ENCODE measurements around the gene TBC1D5.

The TBC1D5 gene

GRCh38 chr3:17157713-17158112 lies 584.7 kb downstream of the TBC1D5 start:
- no peak for TF ChIP-seq POU6F1 (CRISPR knock-in tag; IDR thresholded peaks at IDR 0.05; ENCODE audit: borderline replicate concordance, low read depth)
- no peak for TF ChIP-seq PATZ1 (CRISPR knock-in tag; IDR thresholded peaks at IDR 0.05; ENCODE audit: borderline replicate concordance)
- TF ChIP-seq SNAI2 (CRISPR knock-in tag; IDR thresholded peaks at IDR 0.05): no peak
- no peak for TF ChIP-seq RARB (CRISPR knock-in tag; IDR thresholded peaks at IDR 0.05)
- TF ChIP-seq ARNTL (CRISPR knock-in tag; IDR thresholded peaks at IDR 0.05; ENCODE audit: borderline replicate concordance, low read depth): no peak
- no peak for TF ChIP-seq TSHZ2 (CRISPR knock-in tag; IDR thresholded peaks at IDR 0.05)
- no peak for TF ChIP-seq ESRRG (CRISPR knock-in tag; IDR thresholded peaks at IDR 0.05)
- no peak for TF ChIP-seq CSDC2 (CRISPR knock-in tag; IDR thresholded peaks at IDR 0.05)
- no peak for TF ChIP-seq ZFP3 (CRISPR knock-in tag; IDR thresholded peaks at IDR 0.05)
- no peak for TF ChIP-seq ZC3H10 (CRISPR knock-in tag; IDR thresholded peaks at IDR 0.05)
- TF ChIP-seq CREB5 (CRISPR knock-in tag; IDR thresholded peaks at IDR 0.05; ENCODE audit: low read depth): no peak
- no peak for TF ChIP-seq GLIS3 (CRISPR knock-in tag; IDR thresholded peaks at IDR 0.05)
- no peak for TF ChIP-seq ZNF565 (CRISPR knock-in tag; conservative IDR thresholded peaks at IDR 0.05; ENCODE audit: low read depth)
- no peak for TF ChIP-seq PPARA (CRISPR knock-in tag; IDR thresholded peaks at IDR 0.05; ENCODE audit: borderline replicate concordance)
- TF ChIP-seq ZNF8 (CRISPR knock-in tag; IDR thresholded peaks at IDR 0.05): no peak
- TF ChIP-seq ZFP30 (CRISPR knock-in tag; IDR thresholded peaks at IDR 0.05): no peak
- no peak for TF ChIP-seq TCF4 (CRISPR knock-in tag; IDR thresholded peaks at IDR 0.05; ENCODE audit: borderline replicate concordance)
- TF ChIP-seq CSRNP3 (CRISPR knock-in tag; IDR thresholded peaks at IDR 0.05): no peak

GRCh38 chr3:17156864-17157263 lies 585.6 kb downstream of the TBC1D5 start:
- TF ChIP-seq TSHZ2 (CRISPR knock-in tag; IDR thresholded peaks at IDR 0.05): no peak
- no peak for TF ChIP-seq CSRNP3 (CRISPR knock-in tag; IDR thresholded peaks at IDR 0.05)
- TF ChIP-seq TCF4 (CRISPR knock-in tag; IDR thresholded peaks at IDR 0.05; ENCODE audit: borderline replicate concordance): no peak
- TF ChIP-seq ISL1 (CRISPR knock-in tag; IDR thresholded peaks at IDR 0.05): no peak
- no peak for TF ChIP-seq GLIS3 (CRISPR knock-in tag; IDR thresholded peaks at IDR 0.05)
- no peak for TF ChIP-seq ZFP30 (CRISPR knock-in tag; IDR thresholded peaks at IDR 0.05)
- TF ChIP-seq ZNF565 (CRISPR knock-in tag; conservative IDR thresholded peaks at IDR 0.05; ENCODE audit: low read depth): no peak
- no peak for TF ChIP-seq PPARA (CRISPR knock-in tag; IDR thresholded peaks at IDR 0.05; ENCODE audit: borderline replicate concordance)
- TF ChIP-seq ZNF8 (CRISPR knock-in tag; IDR thresholded peaks at IDR 0.05): no peak
- TF ChIP-seq POU6F1 (CRISPR knock-in tag; IDR thresholded peaks at IDR 0.05; ENCODE audit: borderline replicate concordance, low read depth): no peak
- TF ChIP-seq ZFP3 (CRISPR knock-in tag; IDR thresholded peaks at IDR 0.05): no peak
- TF ChIP-seq ZNF70 (CRISPR knock-in tag; IDR thresholded peaks at IDR 0.05): no peak
- no peak for TF ChIP-seq SNAI2 (CRISPR knock-in tag; IDR thresholded peaks at IDR 0.05)
- no peak for ATAC-seq

More at GRCh38 chr3:17157713-17158112, 584.7 kb downstream of the TBC1D5 start:
- peak; percentile 80 for ATAC-seq

Data from SK-N-SH treated with all-trans-retinoic acid at 6 μM for 48 hours (cell line).